NCI-H526 (cell line): Measurements from ENCODE around the gene ATP5IF1.

Experiments used
- DNase-seq, 2 experiments: peaks; one replicate each; lab custom pipeline; 2025; lab: John Stamatoyannopoulos, UW

The ATP5IF1 gene

DNA sequence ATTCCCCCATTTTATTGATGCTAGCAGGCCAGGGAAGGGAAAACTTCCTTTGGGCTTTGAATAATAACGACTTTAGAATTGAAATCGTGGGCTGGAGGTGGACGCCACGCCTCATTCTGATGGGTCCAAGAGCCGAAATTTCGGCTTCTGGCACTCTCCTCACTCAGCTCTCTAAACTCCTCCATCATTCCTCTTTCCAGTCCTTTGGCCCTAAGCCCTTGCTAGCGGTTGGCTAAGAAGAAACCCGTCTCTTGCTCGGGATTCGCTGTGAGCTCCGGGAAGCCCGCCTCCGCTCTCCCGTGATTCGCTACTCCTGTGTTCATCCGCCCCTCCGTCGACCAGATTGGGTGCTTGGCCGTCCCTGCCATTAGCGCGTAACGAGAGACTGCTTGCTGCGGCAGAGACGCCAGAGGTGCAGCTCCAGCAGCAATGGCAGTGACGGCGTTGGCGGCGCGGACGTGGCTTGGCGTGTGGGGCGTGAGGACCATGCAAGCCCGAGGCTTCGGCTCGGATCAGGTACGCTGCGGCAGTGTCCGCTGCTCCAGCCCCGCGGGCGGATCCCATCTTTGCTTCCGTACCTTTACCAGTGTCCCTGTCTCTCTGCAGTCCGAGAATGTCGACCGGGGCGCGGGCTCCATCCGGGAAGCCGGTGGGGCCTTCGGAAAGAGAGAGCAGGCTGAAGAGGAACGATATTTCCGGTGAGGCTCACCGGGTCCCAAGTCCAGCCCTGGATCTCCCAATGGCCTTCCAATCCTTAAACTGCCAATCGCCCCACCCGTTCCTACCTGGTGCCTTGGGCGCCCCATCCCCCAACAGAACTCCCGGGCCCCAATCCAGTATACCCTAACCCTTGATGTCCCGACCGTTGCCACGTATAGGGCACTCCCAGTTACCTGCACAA lies at the start of gene ATP5IF1:
Gene ATP5IF1, plus strand, starts transcription at position 370 of the 901 bp plus-strand sequence. Its CDS starts 60 bp downstream, at position 430.
- DNase-seq: peak; percentile 97 to 98

DNA sequence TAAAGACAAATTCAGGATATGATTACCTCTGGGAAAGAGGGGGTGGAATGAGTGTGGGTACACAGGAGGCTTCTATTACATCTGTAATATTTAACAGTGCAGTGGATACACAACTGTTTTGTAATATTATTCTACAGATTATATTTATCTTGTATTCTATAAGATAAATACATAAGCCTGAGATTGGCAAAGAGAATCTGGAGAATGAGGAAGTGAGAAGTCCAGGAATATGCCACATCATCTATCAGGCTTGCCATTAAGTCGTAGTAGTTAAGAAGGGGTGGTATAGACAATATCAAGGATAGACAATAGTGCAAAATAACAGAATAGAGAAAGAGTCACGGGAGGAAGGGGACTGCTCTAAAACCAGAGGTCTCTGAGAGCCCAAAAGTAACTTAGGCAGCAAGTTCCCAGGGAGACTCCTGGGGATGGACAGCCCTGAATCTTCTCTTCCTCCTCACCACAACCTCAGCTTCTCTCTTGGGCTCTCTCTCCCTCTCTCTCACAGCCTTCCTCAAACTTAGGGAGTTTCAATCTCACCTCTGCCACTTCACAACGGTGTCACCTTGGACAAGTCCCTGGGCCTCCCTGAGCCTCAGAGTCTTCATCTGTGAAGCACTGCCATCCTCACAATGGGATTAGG lies 45.5 kb upstream of the ATP5IF1 start:
- no peak for DNase-seq

DNA sequence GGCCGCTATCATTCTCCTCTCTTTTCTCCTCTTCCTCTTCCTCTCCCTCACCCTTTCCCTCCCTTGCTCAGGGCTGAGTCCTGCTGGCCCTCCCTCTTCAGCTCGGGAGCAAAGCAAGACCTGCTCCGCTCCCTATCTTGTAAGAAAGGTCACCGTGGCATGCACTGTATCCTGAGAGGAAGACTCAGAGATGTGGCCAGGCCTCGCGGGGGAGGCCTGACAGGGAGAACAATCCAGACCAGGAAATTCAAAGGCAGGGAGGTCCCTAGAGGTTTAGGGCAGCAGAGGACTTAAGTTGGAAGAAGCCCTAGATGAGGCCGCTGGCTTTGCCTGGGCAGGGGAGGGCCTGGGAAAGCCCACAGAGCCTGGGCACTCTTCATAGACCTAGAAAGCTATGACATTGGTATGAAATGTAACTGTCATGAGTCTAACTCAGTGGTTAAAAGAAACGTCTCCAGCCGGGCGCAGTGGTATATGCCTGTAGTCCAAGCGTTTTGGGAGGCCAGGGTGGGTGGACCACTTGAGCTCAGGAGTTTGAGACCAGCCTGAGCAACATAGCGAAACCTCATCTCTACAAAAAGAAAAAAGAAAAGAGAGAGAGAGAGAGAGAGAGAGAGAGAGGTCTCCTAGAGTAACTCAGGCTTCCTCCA lies 44.8 kb upstream of the ATP5IF1 start:
- DNase-seq: peak in 1 of 2 experiments; percentile 11

DNA sequence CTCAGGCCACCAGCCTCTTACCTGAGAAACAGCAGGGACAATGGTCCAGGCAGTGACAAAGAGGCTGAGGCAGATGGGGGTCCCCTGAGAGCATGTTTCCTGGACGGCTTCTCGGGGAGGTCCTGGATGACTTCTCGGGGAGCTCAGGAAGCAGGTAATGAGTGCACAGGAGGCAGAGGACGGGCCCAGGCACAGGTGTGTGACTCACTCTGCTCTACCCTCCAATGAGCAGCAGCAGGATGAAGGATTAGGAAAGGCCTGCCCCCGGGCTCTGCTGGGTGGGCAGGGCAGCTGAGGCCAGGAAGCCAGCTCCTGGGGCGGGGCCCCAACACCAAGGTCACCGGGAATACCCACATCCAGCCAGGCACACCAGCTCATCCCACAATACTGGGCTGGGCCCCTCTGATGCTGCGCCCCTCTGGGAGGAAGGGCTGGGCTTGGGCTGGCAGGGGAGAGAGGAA lies 42.2 kb upstream of the ATP5IF1 start:
- no peak for DNase-seq

DNA sequence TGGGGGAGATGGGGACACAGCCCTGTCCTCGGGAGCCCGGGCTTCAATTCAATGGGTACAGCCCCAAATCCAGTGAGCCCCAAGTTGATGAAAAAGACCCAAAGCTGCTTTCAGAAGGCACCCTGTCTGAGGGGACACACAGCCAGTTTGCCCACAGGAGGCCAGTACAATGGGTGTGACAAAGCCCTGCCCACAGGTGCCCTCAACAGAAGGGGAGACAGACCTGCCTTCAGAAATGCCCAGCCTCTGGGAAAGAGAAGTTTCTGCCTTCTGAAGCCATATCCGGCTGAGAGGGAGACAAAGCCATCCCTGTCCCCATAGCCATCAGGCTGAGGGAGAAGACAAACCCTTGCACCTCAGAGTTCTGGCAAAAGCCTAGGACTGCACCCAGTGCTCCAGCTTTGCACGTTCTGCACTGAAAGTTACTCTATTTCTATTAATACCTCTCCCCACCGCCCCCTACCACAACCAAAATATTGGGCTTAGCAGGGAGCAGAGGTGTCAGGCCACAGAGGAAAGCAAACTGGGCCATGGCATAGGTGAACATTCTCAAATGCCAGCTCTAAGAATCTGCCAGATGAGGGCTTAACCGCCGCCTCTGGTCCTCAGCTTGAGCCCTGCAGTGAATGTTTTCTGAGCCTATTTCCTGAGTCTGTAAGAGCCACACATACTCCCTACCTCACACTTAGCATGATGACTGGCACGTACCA lies 41.4 kb upstream of the ATP5IF1 start:
- no peak for DNase-seq

DNA sequence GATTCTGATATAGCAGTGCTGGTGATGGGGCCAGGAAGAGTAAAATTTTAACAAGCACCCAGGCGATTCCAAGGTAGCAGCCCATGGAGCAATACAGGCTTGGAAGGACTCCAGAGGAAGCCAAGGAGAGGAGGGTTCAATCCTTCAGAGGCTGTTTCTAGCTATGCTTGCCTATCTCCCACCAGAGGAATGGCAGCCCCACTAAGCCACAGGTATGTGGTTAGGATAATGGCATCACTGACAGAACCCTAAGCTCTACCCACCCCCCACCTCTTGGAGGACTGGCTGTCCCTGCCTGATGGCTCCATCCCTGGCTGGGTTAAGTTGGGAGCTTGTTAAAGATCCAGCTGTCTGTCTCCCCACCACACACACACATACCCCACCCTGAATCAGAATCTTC lies 40.1 kb upstream of the ATP5IF1 start:
- no peak for DNase-seq

DNA sequence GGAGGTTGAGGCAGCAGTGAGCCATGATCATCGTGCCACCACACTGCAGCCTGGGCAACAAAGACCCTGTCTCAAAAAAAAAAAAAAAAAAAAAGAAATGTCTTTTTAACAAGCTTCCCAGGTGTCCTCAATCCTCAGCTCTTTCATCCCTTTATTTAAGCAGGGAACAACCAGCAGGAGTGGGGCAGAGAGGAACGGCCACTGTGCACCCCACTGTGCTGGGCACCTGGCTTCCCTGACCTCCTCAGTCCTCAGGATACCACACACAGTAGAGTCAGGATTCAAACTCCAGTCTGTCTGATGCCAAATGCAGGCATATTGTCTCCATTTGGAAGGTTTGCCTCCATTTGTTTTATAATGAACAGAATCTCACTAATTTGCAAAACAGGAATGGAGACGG lies 39.6 kb upstream of the ATP5IF1 start:
- DNase-seq: no peak

DNA sequence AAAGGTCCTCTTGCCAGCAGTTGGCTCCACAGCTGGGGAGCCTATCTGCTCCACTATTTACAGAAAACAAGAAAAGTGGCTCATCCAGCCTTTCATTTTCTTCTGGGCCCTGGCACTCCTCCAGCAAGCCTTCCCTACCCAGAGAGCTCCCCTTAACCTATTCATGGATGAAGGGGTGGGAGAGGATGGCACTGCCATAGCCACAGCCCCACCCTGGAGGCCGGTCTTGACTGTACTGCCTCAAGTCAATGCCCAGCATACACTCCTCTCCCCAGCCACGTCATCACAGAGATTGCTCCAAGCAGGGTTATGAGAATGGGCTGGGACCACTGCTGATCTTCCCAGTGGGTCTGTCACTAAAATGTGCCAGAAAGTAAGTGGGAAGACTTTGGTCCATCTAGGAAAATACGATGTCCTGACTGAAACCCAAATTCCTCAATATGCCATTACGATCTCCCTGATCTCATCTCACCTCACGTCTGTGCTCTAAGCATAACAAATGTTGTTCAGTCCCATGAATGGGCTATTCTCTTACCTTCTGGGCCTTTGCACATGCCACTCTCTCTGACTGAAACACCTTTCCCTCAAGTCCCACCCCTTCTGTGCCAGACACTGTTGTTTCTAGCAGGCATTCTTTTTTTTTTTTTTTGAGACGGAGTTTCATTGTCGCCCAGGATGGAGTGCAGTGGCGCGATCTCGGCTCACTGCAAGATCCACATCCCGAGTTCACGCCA lies 38.1 kb upstream of the ATP5IF1 start:
- DNase-seq: no peak

DNA sequence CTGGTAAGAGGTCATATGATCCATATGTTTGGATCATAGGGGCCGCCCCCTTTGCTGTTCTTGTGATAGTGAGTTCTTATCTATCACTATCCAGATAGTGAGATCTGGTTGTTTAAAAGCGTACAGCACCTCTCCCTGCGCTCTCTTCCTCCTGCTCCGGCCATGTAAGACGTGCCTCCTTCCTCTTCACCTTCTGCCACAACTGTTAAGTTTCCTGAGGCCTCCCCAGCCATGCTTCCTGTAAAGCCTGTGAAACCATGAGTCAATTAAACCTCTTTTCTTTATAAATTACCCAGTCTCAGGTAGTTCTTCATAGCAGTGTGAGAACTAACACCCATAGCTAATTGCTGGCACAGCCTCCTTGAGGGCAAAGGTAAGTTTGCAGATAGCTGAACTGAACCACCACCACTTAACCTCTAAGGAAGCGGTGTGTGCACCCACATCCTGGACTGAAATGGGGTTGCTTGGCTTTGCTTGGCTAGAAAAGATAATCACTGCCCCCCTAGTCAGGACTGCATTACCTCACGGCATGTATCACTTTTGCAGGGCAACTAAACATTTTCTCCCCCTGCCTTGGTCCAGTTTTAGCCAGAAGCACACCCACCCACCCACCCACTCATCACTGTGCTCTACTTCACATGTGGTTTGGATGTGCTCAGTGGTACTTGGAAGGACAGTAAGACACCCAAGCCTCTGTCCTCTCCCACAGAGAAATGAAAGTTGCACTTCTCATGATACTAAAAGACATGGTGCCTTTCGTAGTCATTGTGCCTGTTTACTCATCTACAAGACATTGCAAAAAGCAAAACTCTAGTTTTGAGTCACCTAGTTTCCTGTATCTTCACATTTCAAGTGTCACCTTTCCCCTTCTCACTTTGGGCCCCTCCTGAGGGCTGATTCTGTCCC lies 36.3 kb upstream of the ATP5IF1 start:
- DNase-seq: no peak

DNA sequence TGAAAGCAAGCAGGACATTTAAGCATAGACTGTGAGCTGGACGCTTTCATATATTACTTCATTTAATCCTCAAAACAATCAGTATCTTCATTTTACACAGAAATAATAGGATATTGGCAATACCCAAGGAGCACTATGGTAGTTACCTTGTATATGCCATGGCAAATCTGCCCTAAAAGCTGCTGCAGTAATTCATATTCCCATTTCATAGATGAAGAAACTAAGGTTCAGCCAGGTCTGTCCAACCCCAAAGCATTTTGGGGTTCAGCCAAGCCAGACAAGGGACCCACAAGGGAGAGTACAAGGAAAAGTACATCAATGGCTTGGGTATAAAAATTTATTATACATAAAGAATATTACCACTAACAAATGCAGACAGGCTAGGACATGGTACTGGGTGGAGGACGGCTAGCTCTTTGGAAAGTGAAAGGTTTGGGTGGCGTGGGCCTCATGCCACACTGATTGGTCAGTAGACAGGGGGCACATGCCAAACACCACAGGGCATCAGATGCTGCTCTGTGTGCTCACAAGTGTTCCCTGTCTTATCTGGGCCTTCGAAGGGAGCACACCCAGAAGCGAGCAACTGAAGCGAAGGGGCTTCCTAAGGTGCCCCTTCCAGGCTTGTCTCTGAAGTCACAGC lies 35.6 kb upstream of the ATP5IF1 start:
- no peak for DNase-seq

DNA sequence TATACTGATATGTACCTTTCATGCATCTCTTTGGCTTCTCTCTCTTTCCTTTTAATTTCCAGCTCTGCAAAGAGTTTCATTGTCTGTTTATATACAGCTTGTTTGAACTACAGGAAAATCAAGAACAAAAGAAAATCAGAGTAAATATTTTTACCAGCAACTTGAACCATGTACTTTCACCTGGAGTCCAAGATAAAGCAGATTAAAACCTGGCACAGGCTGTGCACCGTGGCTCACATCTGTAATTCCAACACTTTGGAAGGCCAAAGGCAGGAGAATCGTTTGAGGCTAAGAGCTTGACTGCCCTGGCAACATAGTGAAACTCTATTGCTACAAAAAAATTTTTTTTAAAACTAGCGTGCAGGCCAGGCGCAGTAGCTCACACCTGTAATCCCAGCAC lies 30.7 kb upstream of the ATP5IF1 start:
- DNase-seq: no peak

DNA sequence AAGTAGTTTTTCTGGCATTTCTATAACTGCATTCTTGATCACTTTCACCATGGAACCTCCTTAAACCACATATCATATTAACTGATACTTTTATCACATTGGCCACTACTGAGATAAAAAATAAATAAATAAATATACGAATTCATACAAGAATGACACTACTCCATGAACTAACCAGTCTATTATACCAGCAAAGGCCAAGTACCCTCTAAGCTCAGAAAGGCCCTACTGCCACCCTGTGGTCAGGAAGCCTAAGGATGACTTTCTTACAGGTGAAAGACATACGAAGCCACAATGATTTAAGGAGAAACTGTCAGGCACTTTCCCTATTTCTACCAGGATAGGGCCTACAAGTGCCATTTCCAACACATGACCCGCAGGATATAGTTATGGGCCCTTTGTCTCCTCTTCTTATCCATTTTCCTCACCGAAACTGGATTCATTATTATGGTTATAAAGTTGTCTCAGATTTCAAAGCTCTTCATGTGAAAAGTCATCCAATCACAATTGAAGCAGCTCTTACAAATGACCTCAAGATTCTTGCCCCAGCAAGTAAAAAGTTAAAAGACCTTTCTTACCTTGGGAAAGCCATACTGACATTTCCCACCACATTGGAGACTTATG lies 27.0 kb upstream of the ATP5IF1 start:
- DNase-seq: peak; percentile 59 to 73

DNA sequence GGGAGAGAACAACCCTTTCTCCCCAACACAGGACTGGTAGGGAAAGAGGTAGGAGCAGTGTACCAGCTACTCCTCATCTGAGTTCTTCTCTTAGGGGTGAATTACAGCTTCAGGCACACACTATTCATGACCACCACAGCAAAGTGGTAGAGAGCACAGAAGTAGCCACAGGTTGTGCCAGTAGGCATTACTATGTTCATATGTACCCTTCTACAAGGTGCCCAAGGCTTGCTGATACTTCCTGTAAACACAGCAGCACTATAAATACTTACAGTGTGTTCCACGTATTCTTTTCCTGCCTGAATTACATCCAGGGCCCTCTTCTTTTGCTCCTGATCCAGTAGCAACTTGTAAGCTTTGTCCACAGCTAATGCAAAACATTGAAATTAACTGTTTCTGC lies 26.2 kb upstream of the ATP5IF1 start:
- DNase-seq: no peak

DNA sequence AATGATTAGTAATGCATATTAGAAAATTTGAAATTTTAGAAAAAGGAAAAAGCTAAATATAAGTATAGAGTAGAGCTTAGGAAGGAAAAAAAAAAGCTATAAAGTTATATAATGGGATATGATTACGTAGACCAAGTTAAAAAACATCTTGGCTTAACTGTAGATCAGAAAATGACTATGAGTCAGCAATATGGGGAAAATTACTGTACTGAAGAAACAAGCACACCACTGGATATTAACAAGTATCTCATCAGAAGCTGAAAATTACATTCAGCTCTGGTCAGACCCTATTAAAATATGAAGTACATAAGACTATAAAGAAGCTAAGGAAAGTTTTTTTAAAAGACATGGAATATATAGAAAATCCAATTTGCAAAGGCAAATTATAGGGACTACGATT lies 22.6 kb upstream of the ATP5IF1 start:
- DNase-seq: no peak

DNA sequence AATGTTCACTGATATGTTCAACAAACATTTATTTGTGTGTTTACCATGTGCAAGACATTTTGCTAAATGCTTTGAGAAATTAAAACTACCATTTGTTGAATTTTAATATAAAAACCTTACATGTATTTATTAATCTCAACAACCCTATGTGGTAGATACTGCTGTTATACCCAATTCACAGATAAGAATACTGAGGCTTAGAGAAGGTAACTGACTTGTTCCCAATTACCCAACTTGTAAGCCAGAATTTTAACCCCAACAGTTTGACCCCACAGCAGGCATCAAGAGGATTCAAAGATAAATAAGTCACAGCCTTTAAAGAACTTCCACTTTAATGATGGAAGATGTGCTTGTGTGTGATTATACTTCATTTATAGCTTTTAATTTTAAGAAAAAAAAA lies 6.8 kb upstream of the ATP5IF1 start:
- no peak for DNase-seq

DNA sequence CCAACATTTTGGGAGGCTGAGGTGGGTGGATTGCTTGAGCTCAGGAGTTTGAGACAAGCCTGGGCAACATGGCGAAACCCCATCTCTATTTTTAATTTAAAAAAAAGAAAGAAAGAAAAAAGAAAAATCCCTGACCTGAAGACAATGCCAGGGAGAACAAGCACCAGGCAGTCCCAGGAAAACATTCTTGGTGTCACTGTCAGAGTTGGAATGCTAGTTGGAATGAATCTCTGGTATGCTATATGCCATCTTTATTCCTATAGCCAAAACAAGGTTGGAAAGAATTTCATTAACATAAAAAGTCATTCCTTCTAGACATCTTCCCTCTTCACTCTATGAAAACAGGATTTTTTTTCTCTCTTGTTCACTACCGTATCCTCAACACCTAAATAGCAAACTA lies 5.9 kb upstream of the ATP5IF1 start:
- no peak for DNase-seq

DNA sequence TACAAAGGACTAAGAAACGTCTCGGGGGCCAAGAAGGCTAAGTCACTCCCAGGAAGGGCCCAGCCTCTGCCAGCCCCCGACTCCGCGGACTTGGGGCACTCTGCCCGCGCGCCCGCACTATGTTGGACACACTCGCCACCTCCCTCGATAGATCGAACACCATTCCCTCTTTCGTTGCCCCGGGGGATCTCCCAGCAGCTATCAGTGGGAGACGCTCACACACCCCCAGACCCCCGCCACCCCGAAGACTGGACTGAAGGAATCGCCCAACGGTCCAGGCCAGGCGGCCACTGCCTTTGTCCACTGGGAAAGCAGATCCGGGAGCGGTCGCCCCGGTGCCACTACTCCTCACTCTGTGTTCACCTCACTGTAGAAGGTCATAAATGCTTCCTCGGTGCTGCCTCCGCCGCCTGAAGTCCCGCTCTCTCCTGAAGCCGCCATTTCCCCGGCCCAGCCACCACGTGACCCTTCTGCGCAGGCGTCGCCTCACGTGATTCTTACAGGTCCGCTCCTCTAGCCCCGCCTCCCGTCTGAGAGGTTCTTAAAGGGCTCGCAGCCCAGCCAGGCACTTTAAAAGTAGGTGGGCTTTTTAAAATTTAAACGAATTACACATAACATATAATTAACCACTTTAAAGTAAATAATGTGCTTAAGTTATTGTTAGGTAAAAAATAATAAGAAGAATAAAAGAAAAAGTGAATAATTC lies 3.2 kb upstream of the ATP5IF1 start, which contains the start of gene DNAJC8:
Gene DNAJC8, minus strand, starts transcription at position 472 of the 706 bp plus-strand sequence. Its CDS starts 31 bp downstream, at position 441.
- DNase-seq: peak; percentile 89 to 97

DNA sequence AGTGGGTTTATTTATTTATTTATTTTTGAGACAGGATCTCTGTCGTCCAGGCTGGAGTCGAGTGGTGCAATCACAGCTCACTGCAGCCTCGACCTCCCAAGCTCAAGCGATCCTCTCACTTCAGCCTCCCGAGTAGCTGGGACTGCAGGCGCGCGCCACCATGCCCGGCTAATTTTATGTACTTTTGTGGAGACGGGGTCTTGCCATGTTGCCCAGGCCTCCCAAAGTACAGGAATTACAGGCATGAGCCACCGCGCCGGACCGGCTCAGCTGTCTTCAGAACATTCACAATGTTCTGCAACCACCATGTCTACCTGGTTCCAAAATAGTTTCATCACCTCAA lies 2.7 kb upstream of the ATP5IF1 start:
- DNase-seq: no peak
